DMS53 treated with DMSO at 0.1 percent for 48 hours (cell line): ENCODE measurements around the gene SPNS3.

Experiments
- DNase-seq: peaks from one replicate; lab custom pipeline; 2025; ENCODE audit not compliant: unreplicated experiment; lab: John Stamatoyannopoulos, UW

SPNS3 gene

DNA sequence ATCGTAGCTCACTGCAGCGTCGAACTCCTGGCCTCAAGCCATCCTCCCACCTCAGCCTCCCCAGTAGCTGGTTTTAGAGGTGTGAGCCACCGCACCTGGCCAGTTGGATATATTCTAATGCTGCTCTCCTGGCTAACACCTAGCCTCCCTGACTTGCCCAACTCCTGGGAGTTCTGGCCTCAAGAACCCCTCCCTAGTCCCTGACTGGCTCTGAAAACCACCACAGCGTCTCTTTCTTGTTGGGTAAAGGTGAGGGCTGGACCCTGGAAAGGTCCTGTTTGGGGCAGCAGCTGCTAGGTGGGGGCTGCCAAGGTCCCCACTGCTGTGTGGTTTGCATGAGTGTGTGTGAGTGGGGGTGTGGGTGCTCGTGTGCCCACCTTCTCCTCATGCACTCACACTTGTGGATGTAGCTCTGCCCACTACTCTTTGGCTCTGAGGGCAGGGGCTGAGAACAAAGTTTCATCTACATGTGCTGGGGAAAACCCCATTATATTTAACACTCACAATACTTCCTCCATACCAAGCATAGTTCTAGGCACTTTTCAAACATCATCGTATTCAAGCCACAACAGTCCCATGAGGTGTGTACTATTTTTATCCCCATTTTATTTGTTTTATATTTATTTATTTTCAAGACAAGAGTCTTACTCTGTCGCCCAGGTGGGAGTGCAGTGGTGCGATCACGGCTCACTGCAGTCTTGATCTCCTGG is 7.1 kb upstream of the SPNS3 start:
- DNase-seq: no peak

DNA sequence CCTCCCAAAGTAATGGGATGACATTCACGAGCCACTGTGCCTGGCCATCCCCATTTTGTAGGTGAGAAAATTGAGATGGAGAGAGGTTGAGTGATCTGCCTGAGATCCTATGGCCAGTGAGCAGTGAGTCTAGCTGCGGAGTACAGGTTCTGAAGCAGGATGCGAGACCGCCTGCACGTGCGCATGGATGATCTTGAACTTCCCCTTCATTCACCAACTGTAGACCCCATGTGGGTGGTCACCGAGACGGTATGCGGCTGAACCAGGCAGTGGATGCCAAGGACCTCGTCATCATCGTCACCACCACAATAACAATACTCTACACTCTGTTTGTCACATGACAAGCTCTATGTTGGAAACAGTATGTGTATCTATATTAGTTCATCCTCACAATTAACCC is 6.2 kb upstream of the SPNS3 start:
- DNase-seq: no peak

DNA sequence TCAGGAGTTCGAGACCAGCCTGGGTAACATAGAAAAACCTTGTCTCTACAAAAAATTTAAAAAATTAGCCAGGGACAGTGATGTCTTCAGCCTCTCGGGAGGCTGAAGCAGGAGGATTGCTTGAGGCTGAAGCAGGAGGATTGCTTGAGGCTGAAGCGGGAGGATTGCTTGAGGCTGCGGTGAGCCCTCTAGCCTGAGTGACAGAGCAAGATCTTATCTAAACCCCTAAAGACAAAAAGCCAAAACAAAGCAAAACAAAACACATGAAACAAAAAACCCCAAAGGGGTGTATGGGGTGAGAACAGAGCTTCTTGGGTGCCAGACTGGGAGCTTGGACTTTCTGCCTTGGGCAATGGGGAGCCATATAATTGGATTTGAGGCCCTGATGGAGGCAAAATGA is 2.6 kb downstream of the SPNS3 start:
- no peak for DNase-seq

DNA sequence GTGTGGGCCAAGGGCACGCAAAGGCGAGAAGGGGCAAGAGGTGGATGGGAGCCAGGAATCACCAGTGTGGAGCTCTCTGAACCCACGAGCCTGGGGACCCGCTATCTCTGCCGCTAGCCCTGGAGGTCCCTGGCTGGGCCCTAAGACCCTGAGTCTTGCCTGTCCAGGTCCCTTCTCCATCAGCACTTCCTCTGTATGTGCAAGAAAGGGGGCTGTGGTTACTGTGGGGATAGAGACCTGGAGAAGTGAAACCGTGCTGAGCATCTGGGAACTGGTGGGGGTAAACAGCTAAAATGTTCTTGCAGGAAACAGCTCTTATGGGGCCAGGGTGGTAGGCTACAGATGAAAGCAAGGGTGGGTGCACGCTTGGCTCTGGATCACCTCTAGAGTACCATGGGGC is 3.1 kb downstream of the SPNS3 start:
- no peak for DNase-seq

DNA sequence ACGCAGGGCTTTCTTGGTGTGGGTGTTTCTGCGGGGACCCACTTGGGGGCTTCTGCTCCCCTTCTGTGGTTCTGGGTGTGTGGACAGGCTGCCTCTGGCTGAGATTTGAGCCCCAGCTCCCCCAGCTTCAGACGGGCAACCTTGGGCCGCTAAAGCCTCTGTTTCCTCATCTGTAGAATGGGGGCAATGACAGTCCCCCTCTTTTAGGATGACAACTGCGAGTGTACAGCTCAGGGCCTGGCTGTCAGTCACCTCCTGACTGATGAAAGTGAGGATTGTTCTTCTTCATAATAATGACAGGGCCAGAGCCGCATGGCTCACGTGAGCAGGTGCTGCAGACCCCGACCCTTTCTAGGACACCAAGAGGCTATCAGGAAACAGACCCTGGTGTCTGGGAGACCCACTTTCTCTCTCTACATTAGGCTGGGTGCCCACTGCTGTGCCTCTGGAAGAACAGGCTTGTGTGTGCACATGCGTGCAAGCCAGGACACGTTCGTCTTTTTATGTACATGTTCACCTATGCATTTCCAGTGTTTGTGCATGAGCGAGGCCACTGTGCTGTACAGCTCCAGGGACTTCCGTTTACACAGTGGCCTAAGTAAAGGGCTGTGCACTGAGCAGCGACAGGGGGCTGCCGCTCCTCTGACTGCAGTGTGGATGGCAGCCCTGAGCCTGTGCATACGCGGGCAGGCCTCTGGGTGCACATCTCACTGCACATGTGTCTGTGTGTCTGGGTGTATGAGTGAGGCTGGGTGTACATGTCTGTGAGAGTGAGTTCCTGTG is 4.6 kb downstream of the SPNS3 start:
- DNase-seq: no peak

DNA sequence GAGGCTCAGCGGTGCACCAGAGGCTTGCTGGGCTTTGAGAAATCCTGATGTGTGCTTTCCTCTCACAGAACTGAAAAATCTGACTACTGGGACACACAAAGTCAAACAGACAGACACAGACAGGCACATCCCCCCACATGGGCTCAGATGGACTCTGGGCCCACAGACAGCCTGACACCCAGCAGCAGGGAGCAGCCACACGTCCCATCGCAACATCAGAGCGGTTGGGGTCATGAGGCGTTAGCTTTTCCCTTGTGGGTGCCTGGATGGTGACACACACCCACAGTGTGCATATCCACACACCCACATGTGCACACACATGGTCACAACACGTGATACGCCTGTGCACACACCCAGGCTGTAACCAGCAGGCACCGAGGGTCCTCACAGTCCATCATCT is 6.3 kb downstream of the SPNS3 start:
- DNase-seq: no peak

DNA sequence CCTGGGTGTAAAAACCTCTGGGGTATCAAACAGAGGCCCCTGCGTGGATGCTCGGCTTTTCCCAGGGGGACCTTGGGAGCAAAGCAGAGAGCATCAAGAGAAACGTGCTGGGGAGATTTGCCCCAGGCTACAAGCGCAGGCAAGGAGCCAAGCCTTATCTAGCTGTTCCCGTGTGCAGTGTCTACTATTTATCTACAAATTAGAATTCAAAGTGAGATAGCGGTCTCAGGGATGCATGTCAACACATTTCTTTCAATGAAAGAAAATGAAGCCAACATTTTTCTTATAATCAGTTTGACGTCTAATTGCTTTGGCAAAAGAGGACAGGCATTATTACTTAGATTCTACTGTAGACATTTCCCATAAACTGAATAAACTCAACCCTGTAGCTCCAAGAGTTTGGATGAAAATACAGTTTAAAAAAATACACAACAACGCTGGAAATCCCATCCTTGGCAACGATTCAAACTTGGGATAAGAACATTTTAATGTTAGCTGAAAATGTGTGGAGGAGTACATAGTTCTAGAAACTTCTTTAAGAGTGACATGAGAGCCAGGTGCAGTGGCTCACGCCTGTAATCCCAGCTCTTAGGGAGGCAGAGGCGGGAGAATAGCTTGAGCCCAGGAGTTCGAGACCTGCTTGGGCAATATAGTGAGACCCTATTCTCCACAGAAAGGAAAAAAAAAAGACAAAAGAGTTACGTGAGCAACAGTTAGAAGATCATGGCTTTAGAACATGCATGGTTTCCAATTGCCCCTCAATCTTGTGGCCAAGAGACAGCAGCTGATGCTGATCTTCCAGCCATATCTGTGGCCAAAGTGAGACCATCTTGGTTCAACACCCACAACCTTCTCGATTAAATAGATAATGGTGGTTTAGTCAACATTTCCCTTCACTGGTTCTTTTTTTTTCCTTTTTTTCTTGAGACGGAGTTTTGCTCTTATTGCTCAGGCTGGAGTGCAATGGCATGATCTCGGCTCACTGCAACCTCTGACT is 7.2 kb downstream of the SPNS3 start:
- DNase-seq: no peak

DNA sequence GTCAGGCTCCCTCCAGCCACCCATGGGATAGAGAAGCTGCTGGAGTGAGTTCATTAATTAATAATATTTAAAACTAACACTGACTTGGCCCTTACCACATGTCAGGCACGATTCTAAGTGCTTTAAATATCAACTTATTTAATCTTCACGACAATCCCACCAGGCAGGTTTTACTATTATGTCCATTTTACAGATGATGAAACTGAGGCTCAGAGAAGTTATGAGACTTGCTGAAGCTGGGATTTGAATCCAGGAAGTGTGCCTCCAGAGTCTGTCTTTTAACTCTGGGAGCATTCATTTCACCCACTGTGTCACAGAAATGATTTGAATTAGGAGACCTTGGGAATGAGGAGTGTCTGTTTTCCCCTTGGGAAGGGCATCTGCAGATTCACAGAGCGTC is 8.8 kb downstream of the SPNS3 start:
- no peak for DNase-seq

DNA sequence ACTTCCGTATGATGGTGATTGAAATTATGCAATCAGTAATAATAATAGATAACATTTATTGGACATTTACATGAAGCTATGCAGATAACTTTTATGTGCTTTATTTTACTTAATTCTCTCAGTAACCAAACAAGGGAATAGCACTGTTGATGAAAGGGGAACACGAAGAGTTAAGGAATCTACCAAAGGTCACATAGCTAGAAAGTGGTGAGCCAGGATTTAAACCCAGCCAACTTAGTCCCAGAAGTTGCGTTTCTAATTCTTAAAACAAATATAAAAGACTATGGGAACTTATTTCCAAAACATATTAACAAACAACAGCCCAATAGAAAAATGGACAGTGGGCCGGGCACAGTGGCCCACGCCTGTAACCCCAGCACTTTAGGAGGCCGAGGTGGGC is 9.7 kb downstream of the SPNS3 start:
- no peak for DNase-seq

DNA sequence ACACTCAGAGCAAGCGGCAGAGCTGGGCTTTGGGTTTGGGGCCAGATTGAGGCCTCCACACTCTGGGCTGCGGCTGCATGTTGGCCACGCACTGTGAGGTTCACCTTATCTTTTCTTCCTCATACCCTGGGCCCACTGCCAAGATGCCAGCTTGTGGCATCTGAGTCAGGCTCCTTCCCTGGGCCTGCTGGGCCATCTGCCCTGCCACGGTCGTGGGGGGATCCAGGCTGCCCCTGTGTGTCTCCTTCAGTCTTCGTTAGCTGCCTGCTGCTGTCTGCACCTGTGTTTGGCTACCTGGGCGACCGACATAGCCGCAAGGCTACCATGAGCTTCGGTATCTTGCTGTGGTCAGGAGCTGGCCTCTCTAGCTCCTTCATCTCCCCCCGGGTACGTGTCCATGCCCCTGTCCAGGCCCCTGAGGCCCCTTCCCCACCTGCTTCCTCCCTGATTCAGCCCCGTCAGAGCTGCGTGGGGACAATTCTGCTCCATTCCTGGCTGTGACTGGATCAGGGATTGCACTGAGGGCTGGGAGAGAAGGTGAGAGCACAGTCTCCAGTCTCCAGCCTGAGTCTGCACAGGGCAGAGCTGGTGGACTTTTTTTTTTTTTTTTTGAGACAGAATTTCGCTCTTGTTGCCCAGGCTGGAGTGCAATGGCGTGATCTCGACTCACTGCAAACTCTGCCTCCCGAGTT is 11.2 kb downstream of the SPNS3 start:
- no peak for DNase-seq

DNA sequence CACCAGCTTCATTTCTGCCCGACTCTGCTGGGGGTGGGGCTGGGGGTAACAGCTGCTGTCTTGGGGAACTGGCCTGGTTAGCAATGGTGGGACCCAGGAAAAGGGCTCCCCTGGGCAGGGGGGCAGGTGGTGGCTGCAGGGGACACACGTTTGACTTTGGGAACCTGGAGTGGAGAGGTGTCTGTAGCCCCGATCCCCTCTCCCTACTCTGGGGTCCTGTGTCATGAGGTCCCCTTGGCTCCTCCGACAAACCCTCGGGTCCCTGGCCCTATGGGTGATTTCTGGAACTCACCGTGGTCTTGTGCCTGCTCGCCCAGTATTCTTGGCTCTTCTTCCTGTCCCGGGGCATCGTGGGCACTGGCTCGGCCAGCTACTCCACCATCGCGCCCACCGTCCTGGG is 12.0 kb downstream of the SPNS3 start:
- DNase-seq: no peak

DNA sequence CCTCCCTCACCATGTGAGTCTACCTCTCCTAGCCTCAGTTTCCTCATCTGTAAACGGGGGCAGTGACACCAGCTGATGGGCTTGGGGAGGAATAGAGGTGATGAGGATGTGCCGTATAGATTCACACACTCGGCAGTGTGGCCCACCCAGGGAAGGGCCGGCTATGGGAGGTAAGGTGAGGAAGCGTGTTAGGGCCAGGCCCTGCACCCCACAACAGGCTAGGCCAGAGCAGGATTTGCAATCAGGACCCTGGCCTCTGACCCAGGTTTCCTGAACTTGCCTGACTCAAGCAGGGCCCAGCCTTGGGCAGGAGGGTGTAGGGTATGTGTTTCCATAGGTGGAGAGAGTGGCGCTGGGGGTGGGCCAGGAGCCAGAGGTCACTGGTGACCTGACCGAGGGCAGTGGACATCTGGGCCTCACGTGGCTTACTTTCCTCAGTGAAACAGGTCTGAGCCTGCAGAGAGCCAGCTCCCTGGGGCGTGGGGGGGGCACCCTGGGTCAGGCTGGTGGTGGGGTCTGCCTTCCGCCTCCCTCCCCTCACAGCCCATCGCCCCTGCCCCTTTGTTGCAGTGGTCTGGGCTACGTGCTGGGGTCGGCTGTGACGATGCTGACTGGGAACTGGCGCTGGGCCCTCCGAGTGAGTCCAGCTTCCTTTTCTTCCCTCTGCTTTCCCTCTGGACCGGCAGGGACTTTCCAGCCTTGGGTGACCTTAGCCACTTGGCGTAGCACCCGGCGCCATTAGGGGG is 12.8 kb downstream of the SPNS3 start:
- DNase-seq: no peak

DNA sequence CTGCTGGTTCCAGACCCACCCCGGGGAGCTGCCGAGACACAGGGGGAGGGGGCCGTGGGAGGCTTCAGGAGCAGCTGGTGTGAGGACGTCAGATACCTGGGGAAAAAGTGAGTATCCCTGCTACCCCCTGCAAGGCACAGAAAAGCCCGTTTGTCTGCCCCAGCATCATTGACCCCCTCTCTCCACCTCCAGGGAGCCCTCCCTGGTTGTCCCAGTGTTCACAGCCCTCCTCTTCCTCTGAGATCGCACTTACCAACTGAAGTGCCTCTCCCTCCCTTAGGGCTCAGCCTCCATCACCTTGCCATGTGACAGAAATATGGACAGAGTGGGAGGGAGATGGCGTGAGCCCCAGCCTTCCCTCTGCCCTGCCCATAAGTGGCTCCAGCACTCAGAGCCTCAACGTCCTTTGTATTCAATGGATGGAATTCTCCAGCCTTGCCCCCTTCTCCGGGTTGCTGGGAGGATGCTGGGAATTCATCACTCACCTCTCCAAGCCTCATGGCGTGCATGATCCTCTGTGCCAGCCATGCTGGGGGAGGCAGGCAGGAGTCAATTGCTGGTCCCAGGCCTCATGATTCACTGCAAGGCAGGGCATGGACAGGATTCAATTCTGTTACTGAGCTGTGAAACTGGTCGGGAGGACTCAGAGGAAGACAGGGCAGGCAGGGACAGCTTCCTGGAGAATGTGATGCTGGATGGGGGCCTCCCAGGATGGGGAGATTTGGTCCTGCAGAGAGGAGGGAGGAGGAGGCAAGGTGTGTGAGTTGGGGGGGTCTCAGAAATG is 14.6 kb downstream of the SPNS3 start:
- DNase-seq: no peak

DNA sequence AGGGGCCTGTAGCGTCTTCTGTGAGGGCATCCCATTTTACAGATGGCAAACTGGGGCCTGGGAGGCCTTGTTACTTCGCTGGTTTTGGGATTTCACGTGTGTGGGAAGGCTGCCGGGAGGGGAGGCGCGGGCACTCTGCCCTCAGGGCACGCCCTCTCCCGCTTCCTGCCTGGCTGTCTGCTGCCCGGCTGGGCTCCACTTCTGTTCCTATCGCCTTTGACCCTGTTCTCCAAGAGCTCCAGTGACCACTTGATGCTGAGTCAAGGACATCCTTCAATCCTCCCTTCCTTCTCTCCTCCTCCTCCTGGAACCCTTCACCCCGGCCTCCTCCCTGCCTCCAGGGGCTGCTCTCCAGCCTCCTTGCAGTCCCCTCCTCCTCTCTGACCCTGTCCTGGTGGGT is 16.0 kb downstream of the SPNS3 start:
- DNase-seq: peak; percentile 2

DNA sequence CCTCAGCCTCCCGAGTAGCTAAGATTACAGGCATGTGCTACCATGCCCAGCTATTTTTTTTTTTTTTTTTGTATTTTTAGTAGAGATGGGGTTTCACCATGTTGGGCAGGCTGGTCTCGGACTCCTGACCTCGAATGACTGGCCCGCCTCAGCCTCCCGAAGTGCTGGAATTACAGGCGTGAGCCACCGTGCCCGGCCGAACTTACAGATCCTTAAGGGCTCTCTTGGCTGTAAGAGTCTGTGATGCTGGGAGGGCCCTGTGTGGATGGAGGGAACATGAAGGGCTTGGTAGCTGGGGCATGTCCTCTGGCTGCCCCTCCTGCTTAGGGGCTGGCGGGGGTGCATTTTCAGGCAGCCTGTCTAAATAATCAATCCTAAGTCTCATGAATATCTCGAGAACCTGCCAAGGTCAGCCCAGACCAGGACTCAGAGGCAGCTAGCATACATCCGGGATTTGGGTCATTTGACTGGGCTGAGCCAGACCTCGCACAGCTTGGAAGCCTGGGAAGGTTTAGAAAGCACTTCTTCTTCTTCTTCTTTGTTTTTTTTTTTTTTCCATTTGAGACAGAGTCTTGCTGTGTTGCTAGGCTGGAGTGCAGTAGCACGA is 17.1 kb downstream of the SPNS3 start:
- DNase-seq: no peak

DNA sequence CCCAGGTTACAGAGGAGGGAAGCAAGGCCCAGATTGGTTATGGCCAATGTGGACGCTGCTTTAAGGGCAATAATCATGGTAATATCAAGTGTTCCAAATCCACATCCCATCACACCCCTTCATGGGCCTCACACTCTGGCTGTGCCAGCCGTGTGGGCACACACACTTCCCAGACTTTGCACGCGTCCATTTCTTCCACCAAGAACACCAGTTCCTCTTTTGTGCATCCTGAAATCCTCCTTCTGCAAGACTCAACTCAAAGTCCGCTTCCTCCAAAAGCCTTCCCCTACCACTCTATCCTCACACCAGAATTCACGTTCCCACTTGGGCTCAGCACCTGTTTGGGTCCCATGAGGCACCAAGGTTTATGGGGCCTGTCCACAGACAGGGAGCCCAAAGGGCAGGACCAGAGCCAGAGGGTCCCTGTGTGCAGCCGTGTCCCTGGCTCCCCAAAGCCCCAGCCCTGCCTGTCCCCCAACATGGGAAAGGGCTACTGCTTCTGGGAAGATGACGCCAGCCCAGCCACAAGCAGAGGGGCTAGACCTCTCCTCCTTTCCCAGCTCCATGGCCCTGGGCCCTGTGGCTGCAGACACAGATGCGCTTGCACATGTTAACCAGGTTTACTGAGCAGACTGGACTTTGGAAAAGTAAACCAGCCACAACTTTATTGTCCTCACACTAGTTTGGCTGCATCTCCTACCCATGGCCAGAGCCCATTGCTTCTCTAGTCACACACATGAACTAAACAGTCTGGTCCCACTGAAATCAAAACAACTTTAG is 20.3 kb downstream of the SPNS3 start:
- no peak for DNase-seq

DNA sequence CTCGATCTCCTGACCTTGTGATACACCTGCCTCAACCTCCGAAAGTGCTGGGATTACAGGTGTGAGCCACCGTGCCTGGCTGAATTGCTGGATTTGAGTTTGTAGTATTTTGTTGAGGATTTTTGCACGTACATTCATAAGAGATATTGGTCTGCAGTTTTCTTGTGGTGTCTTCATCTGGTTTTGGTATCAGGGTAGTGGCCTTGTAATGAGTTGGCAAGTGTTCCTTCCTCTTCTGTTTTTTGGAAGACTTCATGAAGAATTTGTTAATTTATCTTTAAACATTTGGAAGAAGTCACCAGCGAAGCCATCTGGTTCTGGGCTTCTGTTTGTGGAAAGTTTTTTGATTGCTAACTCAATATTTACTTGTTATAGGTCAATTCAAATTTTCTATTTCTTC is 26.9 kb downstream of the SPNS3 start:
- DNase-seq: no peak

DNA sequence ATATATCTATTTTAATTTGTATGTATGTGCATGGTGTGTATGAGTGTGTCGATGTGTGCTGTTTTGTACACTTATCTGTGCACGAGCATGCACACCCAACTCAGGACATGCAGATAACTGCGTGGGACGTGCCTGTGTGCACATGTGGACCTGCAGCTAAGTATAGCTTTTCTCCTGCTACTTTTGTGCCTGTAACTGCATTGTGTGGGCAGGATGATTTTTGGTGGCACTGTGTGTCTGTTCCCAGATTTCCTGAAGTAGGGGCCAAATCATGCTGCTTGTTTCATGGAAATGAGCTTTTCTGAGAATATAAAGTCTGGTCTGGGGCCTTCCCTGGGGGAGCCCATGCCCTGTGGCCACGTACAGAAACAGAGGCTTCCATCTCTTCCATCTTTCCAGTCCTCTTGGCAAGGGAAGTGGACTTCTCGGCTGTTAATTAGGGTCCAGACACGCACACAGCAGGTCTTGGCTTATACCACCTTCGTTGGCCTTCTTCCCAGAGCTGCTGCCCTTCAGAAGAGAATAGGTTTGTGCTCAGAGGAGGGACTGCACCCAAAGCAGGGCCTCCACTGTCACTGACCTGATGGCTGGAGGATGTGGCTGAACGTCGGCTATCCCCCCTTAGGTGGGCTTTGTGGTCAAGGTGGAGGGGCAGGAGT is 30.2 kb downstream of the SPNS3 start:
- no peak for DNase-seq
